GM10248 (cell line): ENCODE results near the gene SIVA1.

Experiments
- CTCF ChIA-PET: fragments of 300-600 bp; sonication (Branson Sonifier 250); formaldehyde crosslinking; extraction: SDS; loops from one replicate; lab custom pipeline; 2021; ENCODE audit warnings: antibody characterized with exemption; lab: Yijun Ruan, JAX
- POLR2A ChIA-PET: fragments of 350-650 bp; sonication (Branson Sonifier 250); formaldehyde crosslinking; extraction: SDS; loops from one replicate; lab custom pipeline; 2020; ENCODE audit warnings: antibody characterized with exemption; lab: Yijun Ruan, JAX
- DNase-seq: peaks from one replicate; pipeline ENCODE4 v3.0.0; 2012; ENCODE audit errors: extremely low spot score
- CTCF ChIP-seq: IDR thresholded peaks from 2 replicates; pipeline ENCODE4 v1.5.1; 2012; ENCODE audit warnings: mild to moderate bottlenecking, low read depth; ENCODE audit errors: extremely low read depth, missing control alignments, control extremely low read depth

SIVA1 gene

GRCh38 chr14:104782086-104782807 is 29.3 kb downstream of the SIVA1 start:
- no peak for TF ChIP-seq CTCF
- no peak for DNase-seq
- CTCF ChIA-PET = interaction anchor here (2.5 kb wide), 1 partner anchor 14 kb away, joined by 10 read pairs; no protein-coding TSS in a partner anchor
- POLR2A ChIA-PET = no interaction called here

GRCh38 chr14:104782808-104783139 is 29.8 kb downstream of the SIVA1 start:
- TF ChIP-seq CTCF = no peak
- no peak for DNase-seq
- ChIA-PET POLR2A (no interaction called here), CTCF (no interaction called here)

GRCh38 chr14:104783484-104784217 is 30.7 kb downstream of the SIVA1 start:
- CTCF ChIA-PET = no interaction called here
- TF ChIP-seq CTCF = no peak
- DNase-seq = no peak
- POLR2A ChIA-PET = no interaction called here

- ChIA-PET CTCF (interaction anchor here (1.4 kb wide), 1 partner anchor 16 kb away, joined by 4 read pairs; no protein-coding TSS in a partner anchor), POLR2A (no interaction called here)
- TF ChIP-seq CTCF = no peak
- no peak for DNase-seq
Observed at GRCh38 chr14:104784218-104784568, 31.2 kb downstream of the SIVA1 start.

- no peak for DNase-seq
- CTCF ChIA-PET = interaction anchor here (1.4 kb wide), 1 partner anchor 16 kb away, joined by 4 read pairs; no protein-coding TSS in a partner anchor
- TF ChIP-seq CTCF = no peak
- POLR2A ChIA-PET = no interaction called here
Observed at GRCh38 chr14:104784846-104785707, 32.1 kb downstream of the SIVA1 start.

GRCh38 chr14:104785708-104786080 is 32.7 kb downstream of the SIVA1 start:
- no peak for DNase-seq
- TF ChIP-seq CTCF = no peak
- POLR2A ChIA-PET = no interaction called here
- CTCF ChIA-PET = interaction anchor here (1.4 kb wide), 1 partner anchor 17 kb away, joined by 4 read pairs; no protein-coding TSS in a partner anchor
